A549 (cell line): ENCODE data around the gene CEP83.

Experiments
- CBX2 ChIP-seq: fragments of 200-600 bp; sonication (generic); IDR thresholded peaks from 2 replicates; pipeline ENCODE4 v1.6.1; 2016; ENCODE audit warnings: low read depth, mild to moderate bottlenecking, borderline replicate concordance
- CTCF ChIP-seq: fragments of >200 bp; sonication (Bioruptor Twin); formaldehyde crosslinking; IDR thresholded peaks from 3 replicates; pipeline ENCODE4 v1.5.1; 2016
- FOSL2 ChIP-seq, 2 experiments: fragments of 450-650 bp in 1 of 2; fragments of >200 bp in 1 of 2; sonication (Bioruptor Twin) in 1 of 2; formaldehyde crosslinking; IDR thresholded peaks; 2 replicates each; pipeline versions ENCODE4 v1.5.0 to v1.6.1; 2016 to 2020; ENCODE audit warnings: mild to moderate bottlenecking in 1 of 2, moderate library complexity in 1 of 2
- HEYL ChIP-seq: fragments of 250-450 bp; sonication (Bioruptor Pico); IDR thresholded peaks from 2 replicates; pipeline ENCODE4 v1.8.0; 2021; ENCODE audit warnings: mild to moderate bottlenecking, moderate library complexity
- MAX ChIP-seq: IDR thresholded peaks from 2 replicates; pipeline ENCODE4 v1.6.1; 2012
- RARB ChIP-seq: fragments of 250-450 bp; sonication (Bioruptor Pico); IDR thresholded peaks from 2 replicates; pipeline ENCODE4 v1.8.0; 2021; ENCODE audit warnings: mild to moderate bottlenecking, moderate library complexity
- RFX5 ChIP-seq: fragments of 450-650 bp; IDR thresholded peaks from 2 replicates; pipeline ENCODE4 v1.7.1; 2014; ENCODE audit warnings: antibody characterized with exemption, mild to moderate bottlenecking, moderate library complexity
- TFCP2L1 ChIP-seq: fragments of 250-450 bp; sonication (Bioruptor Pico); IDR thresholded peaks from 2 replicates; pipeline ENCODE4 v1.5.0; 2021; ENCODE audit warnings: mild to moderate bottlenecking
- ZSCAN20 ChIP-seq: fragments of 250-450 bp; sonication (Bioruptor Pico); IDR thresholded peaks from 2 replicates; pipeline ENCODE4 v1.8.0; 2022; ENCODE audit warnings: mild to moderate bottlenecking, moderate library complexity

GRCh38 chr12:94386422-94386821, 73.2 kb downstream of the CEP83 start:
- TF ChIP-seq CTCF: no peak
- TF ChIP-seq FOSL2 (IDR thresholded peaks at IDR 0.05): no peak
- TF ChIP-seq FOSL2 (CRISPR knock-in tag; IDR thresholded peaks at IDR 0.05): no peak
- no peak for TF ChIP-seq MAX
- TF ChIP-seq RFX5: no peak
- TF ChIP-seq RARB (CRISPR knock-in tag): no peak
- TF ChIP-seq HEYL (CRISPR knock-in tag): no peak
- no peak for TF ChIP-seq TFCP2L1 (CRISPR knock-in tag)
- TF ChIP-seq CBX2: no peak
- TF ChIP-seq ZSCAN20 (CRISPR knock-in tag): no peak
